Adrenal gland (tissue), 12 donors: ENCODE measurements around the gene GUCY1A1. TPM values are rescaled to one million over a fixed set of nuclear protein-coding genes. Genes with fewer than 3 reads are reported as not detected.

ENCODE experiments used
- DNase-seq, 7 donors: peaks; one replicate each; pipeline ENCODE4 v3.0.0-alpha.2; 2019 to 2020
- H3K27ac ChIP-seq, 5 donors: fragments of 200-600 bp; sonication (generic) in 4 of 5; 1 replicate in 3 of 5; 2 replicates in 2 of 5; pipeline versions ENCODE4 v1.5.1 to v1.8.0; 2016 to 2020; ENCODE audit warnings: mild to moderate bottlenecking in 1 of 5
- H3K27me3 ChIP-seq: fragments of 200-600 bp; 2 replicates; pipeline ENCODE4 v1.8.0; 2021
- H3K36me3 ChIP-seq, 2 donors: fragments of 200-600 bp; replicated peaks in 1 of 2; 1 replicate in 1 of 2; 2 replicates in 1 of 2; pipeline versions ENCODE4 v1.5.1 to v1.8.0; 2018 to 2022
- H3K4me1 ChIP-seq, 2 donors: fragments of 200-600 bp; replicated peaks in 1 of 2; 1 replicate in 1 of 2; 2 replicates in 1 of 2; pipeline versions ENCODE4 v1.5.1 to v1.8.0; 2018 to 2021
- H3K4me3 ChIP-seq, 4 donors: fragments of 200-600 bp; sonication (generic) in 3 of 4; one replicate each; pipeline ENCODE4 v1.5.1; 2016 to 2018
- H3K9me3 ChIP-seq, 3 donors: fragments of 200-600 bp; sonication (generic) in 1 of 3; replicated peaks in 1 of 3; 1 replicate in 2 of 3; 2 replicates in 1 of 3; pipeline versions ENCODE4 v1.5.1 to v1.8.0; 2016 to 2021
- CTCF ChIP-seq, 6 experiments: fragments of 450-650 bp in 4 of 6; fragments of 200-600 bp in 2 of 6; sonication (generic) in 1 of 6; IDR thresholded peaks; 1 replicate in 5 of 6; 2 replicates in 1 of 6; pipeline versions ENCODE4 v1.5.1 to v1.8.0; 2016 to 2021; ENCODE audit warnings: antibody characterized with exemption in 6 of 6, mild to moderate bottlenecking in 2 of 6, moderate library complexity in 1 of 6
- POLR2A ChIP-seq, 2 donors: fragments of 450-650 bp; IDR thresholded peaks; one replicate each; pipeline ENCODE4 v1.6.1; 2017; ENCODE audit warnings: antibody characterized with exemption in 2 of 2, mild to moderate bottlenecking in 2 of 2, moderate library complexity in 1 of 2
- WGBS, 4 donors: extraction: QIAGEN DNeasy Blood & Tissue Kit in 2 of 4; methylation state at CpG; one replicate each; pipeline versions ENCODE4 v1.1.5 to v1.1.7; 2013 to 2017; 5-methylcytosine and 5-hydroxymethylcytosine counted together
- intact Hi-C, 2 donors: fragments of 100-400 bp; cut with DNase I; formaldehyde crosslinking; loops; one replicate each; pipeline versions ENCODE4 v1.14.1 to v1.15.0; 2022 to 2023
- polyA plus RNA-seq, 3 donors: library from polyadenylated mRNA; stranded (reverse); fragments of 200-250 nt in 2 of 3; fragments of 350-450 nt in 1 of 3; fragmentation: Illumina TruSeq in 1 of 3; extraction: RNeasy Lipid Tissue Mini Kit (QIAGEN cat#74804) in 1 of 3; gene quantifications; one replicate each; pipeline ENCODE4 v1.2.3, GENCODE V29; 2013 to 2014
- total RNA-seq, 9 donors: library from RNA; depleted of rRNA in 4 of 9; stranded (reverse); fragments of >200 nt in 4 of 9; fragments of 120-200 nt in 1 of 9; fragmentation: NEBNext Ultra II Directional in 1 of 9; extraction: Animal tissue kit (Norgen Biotek cat#: 25700) in 1 of 9; gene quantifications; one replicate each; pipeline versions ENCODE4 v1.1.0 to v1.2.4, GENCODE V29; 2013 to 2023
- donor health status: healthy with polysubstance abuse.
- donor health status: Bipolar disorder and iron deficiency.
- donor health status: DM: yes; HTN: yes; CAD: no.
- donor health status: DM: no; HTN: no; CAD: no.
- donor health status: DM: no; HTN: no; CAD: no.
- donor health status: DM: yes; HTN: yes; CAD: no.

GUCY1A1 gene
- total and polyA plus RNA-seq, 12 donors = 2.3 to 17.1 (median 10.3) TPM

DNA sequence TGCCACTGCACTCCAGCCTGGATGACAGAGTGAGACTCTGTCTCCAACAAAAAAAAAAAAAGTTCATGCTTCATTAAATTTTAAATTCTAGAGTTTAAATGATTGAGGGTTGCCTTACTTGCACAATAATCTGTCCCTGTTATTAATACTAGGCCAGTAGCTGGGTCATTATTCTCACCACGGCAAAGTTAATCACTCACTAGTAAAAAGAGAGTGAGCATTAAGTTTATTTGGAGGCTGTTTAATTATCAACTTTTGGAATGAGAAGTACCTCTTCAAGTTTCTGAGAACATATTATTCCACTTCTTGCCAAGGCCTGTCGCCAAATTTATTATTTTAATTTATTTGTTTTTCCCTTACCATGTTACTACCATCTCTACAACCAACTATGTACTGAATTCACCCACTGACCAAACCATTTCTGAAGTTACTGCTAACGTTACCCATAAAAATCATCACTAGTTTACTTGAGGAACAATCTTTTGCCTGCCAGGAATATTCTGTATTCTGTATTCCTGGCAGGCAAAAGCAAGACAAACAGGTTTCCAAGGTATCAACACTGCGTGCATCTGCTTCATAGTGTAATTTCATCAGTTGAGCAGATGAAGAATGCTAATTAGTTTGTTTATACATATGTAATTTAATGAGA, 26.5 kb downstream of the GUCY1A1 start:
- H3K27ac ChIP-seq = no peak overlapping the region
- no peak for TF ChIP-seq POLR2A (IDR thresholded peaks at IDR 0.05)
- TF ChIP-seq CTCF (IDR thresholded peaks at IDR 0.05) = no peak
- no peaks in the 10 kb centered on the region for H3K4me1 ChIP-seq
- intact Hi-C loops = no loop called here
- DNase-seq = no peak
- H3K27me3 ChIP-seq = no peaks in the 10 kb centered on the region
- H3K4me3 ChIP-seq = no peak overlapping the region
- WGBS, 4 donors = 58 to 67% (median 59%) methylated on average over 4 of the region's 4 CpGs
- no peaks in the 10 kb centered on the region for H3K9me3 ChIP-seq
- no peaks in the 10 kb centered on the region for H3K36me3 ChIP-seq

- H3K27me3 ChIP-seq = no peaks in the 10 kb centered on the region
- no peak overlapping the region for H3K4me3 ChIP-seq
- no peak overlapping the region for H3K27ac ChIP-seq
- TF ChIP-seq CTCF (IDR thresholded peaks at IDR 0.05) (no peak), POLR2A (IDR thresholded peaks at IDR 0.05) (no peak)
- H3K4me1 ChIP-seq = no peaks in the 10 kb centered on the region
- intact Hi-C loops = no loop called here
- no peaks in the 10 kb centered on the region for H3K36me3 ChIP-seq
- H3K9me3 ChIP-seq = no peaks in the 10 kb centered on the region
- DNase-seq = no peak
- WGBS, 4 donors = 46 to 62% (median 54%) methylated on average over 2 of the region's 2 CpGs
Measured at GRCh38 chr4:155694100-155694785, 27.6 kb downstream of the GUCY1A1 start.

- Histone ChIP-seq H3K9me3 (no peaks in the 10 kb centered on the region), H3K4me1 (no peaks in the 10 kb centered on the region), H3K27ac (no peak overlapping the region), H3K4me3 (no peak overlapping the region), H3K36me3 (no peaks in the 10 kb centered on the region), H3K27me3 (no peaks in the 10 kb centered on the region)
- no peak for TF ChIP-seq POLR2A (IDR thresholded peaks at IDR 0.05)
- TF ChIP-seq CTCF (IDR thresholded peaks at IDR 0.05) = no peak
- intact Hi-C loops = no loop called here
- DNase-seq = no peak
- 52 to 67% (median 57%) methylated on average over 1 of the region's 1 CpG for WGBS, 4 donors
Measured at GRCh38 chr4:155696226-155696625, 29.6 kb downstream of the GUCY1A1 start.

DNA sequence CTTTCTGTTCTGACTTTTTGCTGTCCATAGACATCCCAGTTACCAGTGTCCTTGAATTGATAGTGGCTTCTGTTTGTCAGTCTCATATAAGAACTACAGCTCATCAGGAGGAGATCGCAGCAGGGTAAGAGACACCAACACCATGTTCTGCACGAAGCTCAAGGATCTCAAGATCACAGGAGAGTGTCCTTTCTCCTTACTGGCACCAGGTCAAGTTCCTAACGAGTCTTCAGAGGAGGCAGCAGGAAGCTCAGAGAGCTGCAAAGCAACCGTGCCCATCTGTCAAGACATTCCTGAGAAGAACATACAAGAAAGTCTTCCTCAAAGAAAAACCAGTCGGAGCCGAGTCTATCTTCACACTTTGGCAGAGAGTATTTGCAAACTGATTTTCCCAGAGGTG, 30.1 kb downstream of the GUCY1A1 start:
- TF ChIP-seq POLR2A (IDR thresholded peaks at IDR 0.05) (no peak), CTCF (IDR thresholded peaks at IDR 0.05) (no peak)
- Histone ChIP-seq H3K27ac (no peak overlapping the region), H3K36me3 (no peaks in the 10 kb centered on the region), H3K27me3 (no peaks in the 10 kb centered on the region), H3K4me3 (no peak overlapping the region), H3K9me3 (no peaks in the 10 kb centered on the region), H3K4me1 (no peaks in the 10 kb centered on the region)
- 46 to 61% (median 51%) methylated on average over 6 of the region's 6 CpGs for WGBS, 4 donors
- intact Hi-C loops = no loop called here
- DNase-seq = no peak
